ENCODE results near the gene MYO1D. TPM values are rescaled to one million over a fixed set of nuclear protein-coding genes. Genes with fewer than 3 reads are reported as not detected.
A peak's percentile ranks its signal among the peaks of the same experiment; 100 is the strongest.

The MYO1D gene
- total RNA-seq, 1 donor from 2014 or later, result 73.3 TPM

DNA sequence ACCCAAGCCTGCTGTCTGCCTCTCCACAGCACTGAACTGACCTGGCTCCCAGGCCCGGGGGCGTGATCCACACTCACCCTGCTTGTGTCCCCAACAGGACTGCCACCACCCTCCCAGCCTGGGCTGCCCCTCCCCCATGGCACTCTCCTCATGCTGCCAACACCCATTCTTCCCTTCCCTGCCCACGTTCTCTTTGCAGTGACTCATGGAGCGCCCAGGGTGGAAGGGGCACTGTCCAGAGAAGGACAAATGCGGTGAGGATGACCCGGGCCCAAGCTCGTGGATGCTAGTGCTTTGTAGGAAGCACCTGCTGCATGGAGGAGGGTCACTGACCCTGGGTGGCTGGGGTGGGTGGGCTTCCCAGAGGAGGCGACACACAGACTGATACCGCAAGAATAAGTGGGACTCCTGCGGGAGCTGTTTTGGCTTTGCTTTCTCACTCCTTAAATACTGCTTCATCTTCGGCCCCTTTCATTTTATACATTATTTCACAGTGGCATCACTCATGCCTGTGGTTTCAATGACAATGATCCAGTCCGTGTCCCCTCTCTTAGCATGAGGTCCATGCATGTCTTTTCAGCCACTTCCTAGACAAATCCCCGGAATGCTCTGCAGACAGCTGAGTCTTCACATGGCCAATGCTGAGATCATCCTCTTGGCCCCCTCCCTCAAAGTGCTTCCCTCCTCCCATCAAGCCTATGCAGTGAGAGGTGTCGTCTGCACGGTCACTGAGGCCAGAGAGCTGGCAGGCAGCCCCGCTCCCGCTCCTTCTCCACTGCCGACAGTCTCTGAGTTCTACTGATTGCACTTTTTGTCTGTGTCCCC, 372.5 kb downstream of the MYO1D start:
- peak overlapping the region; percentile 71 for H3K27ac ChIP-seq
- peak; percentile 72 for DNase-seq
- H3K36me3 ChIP-seq, result no peaks in the 10 kb centered on the region
- peaks cover 21% of the 10 kb centered on the region for H3K4me1 ChIP-seq
- no peaks in the 10 kb centered on the region for H3K9me3 ChIP-seq
- peak; percentile 59 for ATAC-seq
- TF ChIP-seq, protein P1, sequence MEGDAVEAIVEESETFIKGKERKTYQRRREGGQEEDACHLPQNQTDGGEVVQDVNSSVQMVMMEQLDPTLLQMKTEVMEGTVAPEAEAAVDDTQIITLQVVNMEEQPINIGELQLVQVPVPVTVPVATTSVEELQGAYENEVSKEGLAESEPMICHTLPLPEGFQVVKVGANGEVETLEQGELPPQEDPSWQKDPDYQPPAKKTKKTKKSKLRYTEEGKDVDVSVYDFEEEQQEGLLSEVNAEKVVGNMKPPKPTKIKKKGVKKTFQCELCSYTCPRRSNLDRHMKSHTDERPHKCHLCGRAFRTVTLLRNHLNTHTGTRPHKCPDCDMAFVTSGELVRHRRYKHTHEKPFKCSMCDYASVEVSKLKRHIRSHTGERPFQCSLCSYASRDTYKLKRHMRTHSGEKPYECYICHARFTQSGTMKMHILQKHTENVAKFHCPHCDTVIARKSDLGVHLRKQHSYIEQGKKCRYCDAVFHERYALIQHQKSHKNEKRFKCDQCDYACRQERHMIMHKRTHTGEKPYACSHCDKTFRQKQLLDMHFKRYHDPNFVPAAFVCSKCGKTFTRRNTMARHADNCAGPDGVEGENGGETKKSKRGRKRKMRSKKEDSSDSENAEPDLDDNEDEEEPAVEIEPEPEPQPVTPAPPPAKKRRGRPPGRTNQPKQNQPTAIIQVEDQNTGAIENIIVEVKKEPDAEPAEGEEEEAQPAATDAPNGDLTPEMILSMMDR (IDR thresholded peaks at IDR 0.05), result no peak
- H3K4me3 ChIP-seq, result no peak overlapping the region
- intact Hi-C loops (cut with DNase I), result no loop called here
- no peaks in the 10 kb centered on the region for H3K27me3 ChIP-seq

DNA sequence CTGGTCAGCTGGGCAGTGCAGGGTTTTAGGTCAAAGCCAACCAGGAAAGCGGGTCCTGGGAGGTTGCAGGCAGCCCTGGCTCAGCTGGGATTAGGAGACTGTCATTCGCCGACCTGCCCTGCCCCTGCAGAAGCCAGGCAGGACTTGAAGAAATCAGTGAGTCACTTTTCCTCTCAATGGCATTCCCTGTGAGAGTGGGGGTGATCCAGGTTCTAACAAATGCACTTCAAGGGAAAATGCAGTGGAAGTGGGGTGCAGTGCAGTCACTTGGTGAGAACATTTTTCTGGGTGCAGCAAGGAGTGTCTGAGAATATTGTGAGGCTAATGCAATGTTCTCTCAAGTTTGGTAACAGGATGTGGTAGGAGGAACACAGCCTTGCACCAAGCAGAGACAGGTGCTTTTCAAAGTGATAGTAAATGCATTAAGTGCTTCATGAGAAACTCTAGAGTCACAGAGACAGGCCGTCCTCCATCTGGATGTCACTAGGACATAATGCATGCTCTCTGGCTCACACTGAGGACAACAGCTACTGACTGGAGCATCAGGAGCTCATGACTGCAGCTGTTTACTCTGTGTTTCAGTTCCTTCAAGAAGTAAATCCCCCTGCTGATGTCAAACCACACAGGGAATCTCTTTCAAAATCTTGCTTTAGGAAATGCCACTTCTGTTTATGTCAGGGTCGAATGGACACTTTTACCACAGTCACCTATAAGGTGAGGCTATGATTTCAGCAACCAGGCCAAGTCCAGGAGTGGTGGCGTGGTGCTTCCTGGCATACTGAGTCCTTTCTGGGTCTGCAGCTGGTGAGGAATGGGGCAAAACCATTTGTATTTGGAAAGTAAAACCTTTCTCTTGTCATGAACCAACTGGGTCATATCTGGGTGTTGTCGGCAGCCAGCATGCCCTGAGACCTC, 373.4 kb downstream of the MYO1D start:
- H3K9me3 ChIP-seq, result no peaks in the 10 kb centered on the region
- no peak overlapping the region for H3K4me3 ChIP-seq
- peak overlapping the region; percentile 71 for H3K27ac ChIP-seq
- TF ChIP-seq, protein P1 (IDR thresholded peaks at IDR 0.05), result no peak
- ATAC-seq (peak; percentile 69), DNase-seq (peak; percentile 53)
- H3K36me3 ChIP-seq, result no peaks in the 10 kb centered on the region
- intact Hi-C loops (cut with DNase I), result no loop called here
- no peaks in the 10 kb centered on the region for H3K27me3 ChIP-seq
- H3K4me1 ChIP-seq, result peaks cover 21% of the 10 kb centered on the region

DNA sequence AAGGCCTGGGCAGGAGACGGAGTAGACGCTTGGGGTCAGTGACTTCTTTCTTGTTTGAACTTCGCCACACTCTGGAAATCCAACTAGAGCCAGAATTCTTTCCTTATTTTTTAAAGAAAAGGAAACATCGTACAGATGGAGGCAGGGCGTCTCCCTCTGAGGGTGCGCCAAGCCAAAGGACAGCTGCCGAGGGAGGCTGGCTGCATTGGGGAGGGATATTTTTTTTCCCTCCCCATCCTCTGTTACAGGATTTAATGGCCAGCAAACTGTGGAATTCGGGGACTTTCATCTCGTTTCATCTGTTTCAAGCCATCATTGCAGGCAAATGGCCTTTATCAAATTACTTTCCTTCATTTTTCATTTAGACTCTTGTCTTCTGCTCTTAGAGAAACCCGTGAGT, 374.2 kb downstream of the MYO1D start:
- Histone ChIP-seq H3K4me1 (peaks cover 21% of the 10 kb centered on the region), H3K27ac (peak overlapping the region; percentile 45), H3K9me3 (no peaks in the 10 kb centered on the region), H3K36me3 (no peaks in the 10 kb centered on the region), H3K27me3 (no peaks in the 10 kb centered on the region), H3K4me3 (no peak overlapping the region)
- DNase-seq, result peak; percentile 6
- TF ChIP-seq, protein P1 (IDR thresholded peaks at IDR 0.05), result no peak
- ATAC-seq, result no peak
- intact Hi-C loops (cut with DNase I), result no loop called here

DNA sequence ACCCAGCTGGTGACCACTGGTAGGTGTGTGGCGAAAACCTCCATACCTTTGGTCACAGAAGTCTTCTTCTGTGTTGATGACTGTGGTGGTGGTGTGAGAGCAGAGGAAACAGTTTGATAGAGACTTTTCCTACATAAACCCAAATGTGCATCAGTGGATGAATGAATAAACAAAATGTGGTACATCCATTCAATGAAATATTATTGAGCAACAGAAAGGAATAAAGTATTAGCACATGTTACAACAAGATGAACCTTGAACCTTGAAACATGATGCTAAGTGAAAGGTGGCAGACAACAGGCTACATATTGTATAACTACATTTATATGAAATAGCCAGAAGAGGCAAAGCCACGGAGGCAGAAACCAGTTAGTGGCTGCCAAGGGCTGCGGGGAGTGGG, 374.9 kb downstream of the MYO1D start:
- no peak for ATAC-seq

DNA sequence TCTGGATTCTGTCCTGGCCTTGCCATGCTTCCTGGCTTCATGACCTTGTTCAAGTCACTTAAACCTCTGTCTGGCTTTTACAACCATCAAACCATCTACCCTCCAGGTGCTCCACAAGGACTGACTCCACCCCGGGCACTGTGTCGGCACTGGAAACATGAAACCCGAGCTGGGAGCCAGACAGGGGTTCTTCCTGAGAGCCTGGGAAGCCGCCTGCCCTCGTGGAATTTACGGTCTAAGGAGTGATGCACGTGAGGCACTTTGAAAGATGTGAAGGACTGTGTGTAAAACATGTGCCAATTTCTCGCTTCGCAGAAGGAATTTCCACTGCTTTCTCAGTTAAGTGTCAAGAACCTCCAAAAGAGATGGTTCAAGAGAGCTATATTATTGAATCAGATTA, 378.5 kb downstream of the MYO1D start:
- intact Hi-C loops (cut with DNase I), result no loop called here
- Histone ChIP-seq H3K27me3 (no peaks in the 10 kb centered on the region), H3K4me1 (peaks cover 13% of the 10 kb centered on the region), H3K4me3 (no peak overlapping the region), H3K36me3 (no peaks in the 10 kb centered on the region), H3K27ac (no peak overlapping the region), H3K9me3 (no peaks in the 10 kb centered on the region)
- TF ChIP-seq, protein P1 (IDR thresholded peaks at IDR 0.05), result no peak
- DNase-seq, result peak; percentile 32
- ATAC-seq, result no peak

More for the DNA sequence above, 374.9 kb downstream of the MYO1D start:
- DNase-seq, result peak; percentile 21
- no peaks in the 10 kb centered on the region for H3K9me3 ChIP-seq
- intact Hi-C loops (cut with DNase I), result no loop called here
- H3K4me1 ChIP-seq, result peaks cover 21% of the 10 kb centered on the region
- H3K27me3 ChIP-seq, result no peaks in the 10 kb centered on the region
- TF ChIP-seq, protein P1 (IDR thresholded peaks at IDR 0.05), result no peak
- no peak overlapping the region for H3K27ac ChIP-seq
- H3K4me3 ChIP-seq, result no peak overlapping the region
- H3K36me3 ChIP-seq, result no peaks in the 10 kb centered on the region

Measured in upper lobe of right lung (tissue), 1 donor.